GM23248 (cell line): Measurements from ENCODE around the gene SPSB4. TPM values are rescaled to one million over a fixed set of nuclear protein-coding genes. Genes with fewer than 3 reads are reported as not detected.
"Not testable (repeated sequence)": the region's sequence is repeated elsewhere in the genome, so short reads cannot be mapped to it uniquely, and the experiment has no call there.

ENCODE experiments used
- DNase-seq: peaks from one replicate; pipeline ENCODE4 v3.0.0-alpha.2; 2015
- H2AFZ ChIP-seq: fragments of 200-600 bp; sonication (generic); 2 replicates; pipeline ENCODE4 v1.6.1; 2016; ENCODE audit warnings: antibody characterized with exemption
- H3F3A ChIP-seq: fragments of 200-600 bp; sonication (generic); 2 replicates; pipeline ENCODE4 v1.6.1; 2016; ENCODE audit warnings: mild to moderate bottlenecking, antibody characterized with exemption, mixed run types; ENCODE audit not compliant: insufficient read depth
- H3K27ac ChIP-seq: fragments of 200-600 bp; sonication (generic); 2 replicates; pipeline ENCODE4 v1.5.1; 2016; ENCODE audit warnings: mild to moderate bottlenecking
- H3K27me3 ChIP-seq: fragments of 200-600 bp; sonication (generic); replicated peaks from 2 replicates; pipeline ENCODE4 v1.6.1; 2016; ENCODE audit warnings: mild to moderate bottlenecking; ENCODE audit not compliant: insufficient read depth
- H3K36me3 ChIP-seq: fragments of 200-600 bp; sonication (generic); 2 replicates; pipeline ENCODE4 v1.6.1; 2016; ENCODE audit warnings: low read depth, mild to moderate bottlenecking
- H3K4me1 ChIP-seq: fragments of 200-600 bp; sonication (generic); 2 replicates; pipeline ENCODE4 v1.6.1; 2016; ENCODE audit warnings: mild to moderate bottlenecking; ENCODE audit not compliant: insufficient read depth
- H3K4me2 ChIP-seq: fragments of 200-600 bp; sonication (generic); one replicate; pipeline ENCODE4 v1.6.1; 2016; ENCODE audit warnings: mild to moderate bottlenecking; ENCODE audit not compliant: unreplicated experiment
- H3K4me3 ChIP-seq: fragments of 200-600 bp; sonication (generic); 2 replicates; pipeline ENCODE4 v1.5.1; 2016; ENCODE audit warnings: mild to moderate bottlenecking
- H3K79me2 ChIP-seq: fragments of 200-600 bp; sonication (generic); 2 replicates; pipeline ENCODE4 v1.6.1; 2016; ENCODE audit warnings: mild to moderate bottlenecking; ENCODE audit not compliant: insufficient read depth
- H3K9ac ChIP-seq: fragments of 200-600 bp; sonication (generic); 2 replicates; pipeline ENCODE4 v1.6.1; 2016; ENCODE audit warnings: mild to moderate bottlenecking
- H3K9me2 ChIP-seq: fragments of 200-600 bp; sonication (generic); 2 replicates; pipeline ENCODE4 v1.6.1; 2016; ENCODE audit warnings: mixed run types, mild to moderate bottlenecking, moderate library complexity; ENCODE audit not compliant: insufficient read depth
- H3K9me3 ChIP-seq: fragments of 200-600 bp; sonication (generic); one replicate; pipeline ENCODE4 v1.6.1; 2017; ENCODE audit warnings: low read depth
- H4K20me1 ChIP-seq: fragments of 200-600 bp; sonication (generic); 2 replicates; pipeline ENCODE4 v1.6.0; 2016; ENCODE audit not compliant: insufficient read depth
- EZH2 ChIP-seq: fragments of 200-600 bp; sonication (generic); IDR thresholded peaks from 2 replicates; pipeline ENCODE4 v1.6.1; 2018; ENCODE audit warnings: antibody characterized with exemption, mild to moderate bottlenecking; ENCODE audit not compliant: insufficient read depth, poor library complexity, severe bottlenecking
- EZH2phosphoT487 ChIP-seq: fragments of 200-600 bp; sonication (generic); IDR thresholded peaks from 2 replicates; pipeline ENCODE4 v1.6.1; 2018; ENCODE audit warnings: antibody characterized with exemption, moderate library complexity, mild to moderate bottlenecking, low read depth; ENCODE audit not compliant: insufficient read depth
- WGBS, 2 experiments: methylation state at CpG; one replicate each; pipeline ENCODE4 v1.1.6; 2015 to 2017; ENCODE audit warnings: low lambda C conversion rate in 2 of 2, low coverage in 1 of 2; ENCODE audit errors: missing lambda C conversion rate in 2 of 2; 5-methylcytosine and 5-hydroxymethylcytosine counted together
- in situ Hi-C: fragments of 300-500 bp; cut with MboI; formaldehyde crosslinking; loops from 2 replicates; pipeline ENCODE4 v1.15.0; 2020
- polyA plus RNA-seq: library from polyadenylated mRNA; unstranded; fragments of >200 nt; fragmentation: Nextera tagmentation; extraction: Ambion mirVana; gene quantifications from 2 replicates; pipeline ENCODE4 v1.2.1, GENCODE V29; 2016
- total RNA-seq: library from RNA; depleted of rRNA; stranded (reverse); fragments of >200 nt; shearing (Covaris generic); gene quantifications from 2 replicates; pipeline ENCODE4 v1.2.3, GENCODE V29; 2014

SPSB4 gene
- total and polyA plus RNA-seq, 2 experiments from 2014 or later = not detected

DNA sequence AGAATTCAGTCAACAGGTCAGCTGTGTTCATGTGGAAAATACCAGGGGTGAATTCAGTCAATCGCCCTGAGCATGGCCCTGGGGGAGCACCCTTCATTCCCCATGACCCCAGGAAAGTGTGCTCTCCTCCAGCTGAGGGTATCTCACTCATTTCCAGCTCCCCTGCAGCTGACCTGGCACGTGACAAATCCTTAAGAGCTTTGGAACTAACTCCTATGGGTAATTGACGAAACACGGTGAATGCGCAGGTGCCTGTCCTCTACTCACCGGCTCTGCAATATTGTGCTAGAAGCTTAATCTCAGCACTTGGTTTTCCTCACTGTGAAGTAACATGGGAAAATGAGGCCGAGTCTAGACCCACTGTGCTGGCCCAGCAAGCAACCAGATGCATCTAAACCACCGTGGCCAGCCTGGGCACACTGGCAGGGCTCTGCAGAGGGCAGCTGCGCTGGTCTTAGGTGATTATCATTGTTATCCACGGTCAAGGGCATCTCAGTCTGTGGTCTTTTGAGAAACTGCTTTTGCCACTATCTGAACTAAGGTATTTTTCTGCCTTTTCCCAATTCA lies 63.1 kb downstream of the SPSB4 start:
- H3K9me3 ChIP-seq = no peaks in the 10 kb centered on the region
- H3K4me1 ChIP-seq = no peaks in the 10 kb centered on the region
- in situ Hi-C loops = no loop called here
- no peak overlapping the region for H3K27ac ChIP-seq
- H3K27me3 ChIP-seq = no peaks in the 10 kb centered on the region
- no peaks in the 10 kb centered on the region for H3F3A ChIP-seq
- H3K4me3 ChIP-seq = no peak overlapping the region
- no peak overlapping the region for H2AFZ ChIP-seq
- no peak overlapping the region for H3K4me2 ChIP-seq
- no peaks in the 10 kb centered on the region for H4K20me1 ChIP-seq
- no peak overlapping the region for H3K9ac ChIP-seq
- 49 to 55% methylated on average over 10 of the region's 10 CpGs for WGBS, 2 experiments
- H3K9me2 ChIP-seq = no peaks in the 10 kb centered on the region
- no peak for DNase-seq
- no peaks in the 10 kb centered on the region for H3K36me3 ChIP-seq
- H3K79me2 ChIP-seq = no peaks in the 10 kb centered on the region
- no peak for TF ChIP-seq EZH2
- TF ChIP-seq EZH2phosphoT487 = no peak

GRCh38 chr3:141114816-141115460 lies 63.8 kb downstream of the SPSB4 start:
- Histone ChIP-seq H3K9me2 (no peaks in the 10 kb centered on the region), H3K9ac (no peak overlapping the region), H3K4me1 (no peaks in the 10 kb centered on the region), H3K79me2 (no peaks in the 10 kb centered on the region), H3K4me3 (no peak overlapping the region), H4K20me1 (no peaks in the 10 kb centered on the region), H3K27ac (no peak overlapping the region), H3F3A (no peaks in the 10 kb centered on the region), H2AFZ (no peak overlapping the region), H3K27me3 (no peaks in the 10 kb centered on the region), H3K9me3 (no peaks in the 10 kb centered on the region), H3K36me3 (no peaks in the 10 kb centered on the region), H3K4me2 (no peak overlapping the region)
- TF ChIP-seq EZH2 (no peak), EZH2phosphoT487 (no peak)
- in situ Hi-C loops = no loop called here
- peak; percentile 36 for DNase-seq
- 41 to 42% methylated on average over 13 of the region's 13 CpGs for WGBS, 2 experiments

GRCh38 chr3:141115789-141116541 lies 64.8 kb downstream of the SPSB4 start:
- no peak overlapping the region for H3K9ac ChIP-seq
- no peak for DNase-seq
- no peak overlapping the region for H2AFZ ChIP-seq
- 0 to 6% methylated on average over 3 of the region's 3 CpGs for WGBS, 2 experiments
- H3K4me1 ChIP-seq = no peaks in the 10 kb centered on the region
- H3K27me3 ChIP-seq = no peaks in the 10 kb centered on the region
- H3K9me2 ChIP-seq = no peaks in the 10 kb centered on the region
- H3K4me3 ChIP-seq = no peak overlapping the region
- no peaks in the 10 kb centered on the region for H3K9me3 ChIP-seq
- H4K20me1 ChIP-seq = no peaks in the 10 kb centered on the region
- H3K27ac ChIP-seq = no peak overlapping the region
- H3K79me2 ChIP-seq = no peaks in the 10 kb centered on the region
- TF ChIP-seq EZH2 = no peak
- no peak for TF ChIP-seq EZH2phosphoT487
- no peaks in the 10 kb centered on the region for H3F3A ChIP-seq
- H3K36me3 ChIP-seq = no peaks in the 10 kb centered on the region
- in situ Hi-C loops = no loop called here
- no peak overlapping the region for H3K4me2 ChIP-seq

- in situ Hi-C loops = no loop called here
- Histone ChIP-seq H3K27ac (no peak overlapping the region), H3K4me1 (no peaks in the 10 kb centered on the region), H3K36me3 (no peaks in the 10 kb centered on the region), H4K20me1 (no peaks in the 10 kb centered on the region), H3K9me3 (no peaks in the 10 kb centered on the region), H2AFZ (no peak overlapping the region), H3K27me3 (no peaks in the 10 kb centered on the region), H3K9ac (no peak overlapping the region), H3F3A (no peaks in the 10 kb centered on the region), H3K4me2 (no peak overlapping the region), H3K4me3 (no peak overlapping the region), H3K9me2 (no peaks in the 10 kb centered on the region), H3K79me2 (no peaks in the 10 kb centered on the region)
- WGBS, 2 experiments = 71 to 86% methylated on average over 1 of the region's 1 CpG
- TF ChIP-seq EZH2phosphoT487 = no peak
- DNase-seq = no peak
Observed at GRCh38 chr3:141116721-141117120, 65.6 kb downstream of the SPSB4 start.

DNA sequence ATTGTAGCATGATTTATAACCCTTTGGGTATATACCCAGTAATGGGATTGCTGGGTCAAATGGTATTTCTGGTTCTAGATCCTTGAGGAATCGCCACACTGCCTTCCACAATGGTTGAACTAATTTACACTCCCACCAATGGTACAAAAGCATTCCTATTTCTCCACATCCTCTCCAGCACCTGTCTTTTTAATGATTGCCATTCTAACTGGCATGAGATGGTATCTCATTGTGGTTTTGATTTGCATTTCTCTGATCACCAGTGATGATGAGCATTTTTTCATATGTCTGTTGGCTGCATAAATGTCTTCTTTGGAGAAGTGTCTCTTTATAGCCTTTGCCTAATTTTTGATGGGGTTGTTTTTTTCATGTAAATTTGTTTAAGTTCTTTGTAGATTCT lies 66.8 kb downstream of the SPSB4 start:
- H3K4me2 ChIP-seq, H3K27me3 ChIP-seq, H2AFZ ChIP-seq, H3K4me1 ChIP-seq, H3K9me3 ChIP-seq, H4K20me1 ChIP-seq, H3K27ac ChIP-seq, H3F3A ChIP-seq, in situ Hi-C loops, DNase-seq, H3K79me2 ChIP-seq, H3K4me3 ChIP-seq, H3K36me3 ChIP-seq, H3K9me2 ChIP-seq, H3K9ac ChIP-seq: not testable (repeated sequence)
- WGBS, 2 experiments = 11 to 18% methylated on average over 1 of the region's 1 CpG
